H1 (cell line): ENCODE data around the gene ANXA9.

Source experiments
- CEBPB ChIP-seq: IDR thresholded peaks from 2 replicates; pipeline ENCODE4 v1.6.1; 2012; ENCODE audit warnings: low read depth, low read length
- TF ChIP-seq, protein P1 (sequence below), 3 experiments: IDR thresholded peaks; 1 replicate in 2 of 3; 2 replicates in 1 of 3; pipeline versions ENCODE4 v1.5.1 to v1.6.1; 2011; ENCODE audit warnings: low read length in 3 of 3, mild to moderate bottlenecking in 3 of 3, inconsistent platforms in 2 of 3, low read depth in 1 of 3, moderate library complexity in 1 of 3; ENCODE audit not compliant: insufficient read depth in 1 of 3; ENCODE audit errors: control extremely low read depth in 1 of 3

DNA sequence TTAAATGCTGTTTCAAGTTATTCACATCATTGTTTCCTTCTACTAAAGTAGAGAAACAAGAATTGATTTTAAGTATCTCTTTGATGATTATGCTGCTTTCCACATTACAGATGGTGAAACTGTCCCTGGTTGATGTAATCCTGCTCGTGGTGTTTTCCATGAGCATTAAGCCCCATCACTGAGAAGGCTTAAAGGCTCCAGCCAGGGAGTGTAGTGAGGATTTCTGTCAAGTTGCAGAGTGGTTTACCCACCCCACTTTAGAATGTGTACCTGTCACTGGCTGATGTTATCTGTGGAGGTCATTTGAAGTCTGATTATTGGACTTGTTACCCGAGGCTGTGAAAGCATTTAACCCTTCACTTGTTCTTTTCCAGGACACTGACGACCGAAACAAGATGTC lies 20.3 kb upstream of the ANXA9 start:
- no peak for TF ChIP-seq CEBPB
- TF ChIP-seq, protein P1, sequence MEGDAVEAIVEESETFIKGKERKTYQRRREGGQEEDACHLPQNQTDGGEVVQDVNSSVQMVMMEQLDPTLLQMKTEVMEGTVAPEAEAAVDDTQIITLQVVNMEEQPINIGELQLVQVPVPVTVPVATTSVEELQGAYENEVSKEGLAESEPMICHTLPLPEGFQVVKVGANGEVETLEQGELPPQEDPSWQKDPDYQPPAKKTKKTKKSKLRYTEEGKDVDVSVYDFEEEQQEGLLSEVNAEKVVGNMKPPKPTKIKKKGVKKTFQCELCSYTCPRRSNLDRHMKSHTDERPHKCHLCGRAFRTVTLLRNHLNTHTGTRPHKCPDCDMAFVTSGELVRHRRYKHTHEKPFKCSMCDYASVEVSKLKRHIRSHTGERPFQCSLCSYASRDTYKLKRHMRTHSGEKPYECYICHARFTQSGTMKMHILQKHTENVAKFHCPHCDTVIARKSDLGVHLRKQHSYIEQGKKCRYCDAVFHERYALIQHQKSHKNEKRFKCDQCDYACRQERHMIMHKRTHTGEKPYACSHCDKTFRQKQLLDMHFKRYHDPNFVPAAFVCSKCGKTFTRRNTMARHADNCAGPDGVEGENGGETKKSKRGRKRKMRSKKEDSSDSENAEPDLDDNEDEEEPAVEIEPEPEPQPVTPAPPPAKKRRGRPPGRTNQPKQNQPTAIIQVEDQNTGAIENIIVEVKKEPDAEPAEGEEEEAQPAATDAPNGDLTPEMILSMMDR (IDR thresholded peaks at IDR 0.05; ENCODE audit: control extremely low read depth in 1 of 3, insufficient read depth in 1 of 3, low read depth in 1 of 3, low read length in 3 of 3) = no peak
